Erythroblast (primary cell): ENCODE results near the gene ANKRD35.

Source experiments
- GATA1 ChIP-seq: IDR thresholded peaks from 2 replicates; pipeline ENCODE4 v1.6.1; 2011; ENCODE audit warnings: low read depth, mild to moderate bottlenecking, control low read depth, low read length, moderate library complexity
- POLR2A ChIP-seq: IDR thresholded peaks from 2 replicates; pipeline ENCODE4 v1.6.1; 2011; ENCODE audit warnings: mild to moderate bottlenecking, low read length

DNA sequence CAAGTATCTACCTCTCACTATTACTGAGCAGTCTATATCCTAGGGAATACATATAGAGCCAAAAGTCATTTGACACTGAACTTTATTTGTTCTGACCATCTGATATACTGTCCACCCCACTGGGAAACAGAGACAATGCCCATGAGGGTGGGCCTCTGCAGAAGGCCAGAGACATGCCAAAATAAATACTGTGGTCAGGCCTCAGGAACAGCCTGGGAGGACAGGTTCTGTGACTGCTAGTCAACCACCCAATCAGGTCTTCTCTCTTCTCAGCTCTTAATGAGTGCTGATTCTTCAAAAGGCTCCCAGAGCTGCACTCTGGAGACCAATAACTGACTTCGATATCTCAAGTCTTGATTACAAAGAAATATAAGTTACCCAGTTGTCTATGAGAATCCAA, 5.5 kb upstream of the ANKRD35 start:
- TF ChIP-seq POLR2A (no peak), GATA1 (no peak)
